Uterus (tissue), 4 donors: Measurements from ENCODE around the gene TGFB1. TPM values are rescaled to one million over a fixed set of nuclear protein-coding genes. Genes with fewer than 3 reads are reported as not detected.

Source experiments
- DNase-seq, 2 donors: peaks; one replicate each; pipeline ENCODE4 v3.0.0-alpha.2; 2019 to 2020
- H3K27ac ChIP-seq, 2 donors: fragments of 200-600 bp; sonication (generic); 1 replicate in 1 of 2; 2 replicates in 1 of 2; pipeline ENCODE4 v1.5.1; 2016 to 2018
- H3K27me3 ChIP-seq, 2 donors: fragments of 200-600 bp; sonication (generic); one replicate each; pipeline ENCODE4 v1.5.1; 2018 to 2019; ENCODE audit warnings: control low read depth in 1 of 2
- H3K36me3 ChIP-seq, 2 donors: fragments of 200-600 bp; sonication (generic); one replicate each; pipeline ENCODE4 v1.5.1; 2019; ENCODE audit warnings: control low read depth in 1 of 2
- H3K4me1 ChIP-seq, 2 donors: fragments of 200-600 bp; sonication (generic); one replicate each; pipeline ENCODE4 v1.5.1; 2018 to 2019; ENCODE audit warnings: control low read depth in 1 of 2
- H3K4me3 ChIP-seq, 2 donors: fragments of 200-600 bp; sonication (generic); 1 replicate in 1 of 2; 2 replicates in 1 of 2; pipeline ENCODE4 v1.5.1; 2018 to 2019; ENCODE audit warnings: mild to moderate bottlenecking in 1 of 2
- H3K9me3 ChIP-seq, 2 donors: fragments of 200-600 bp; sonication (generic); one replicate each; pipeline ENCODE4 v1.5.1; 2019; ENCODE audit warnings: control low read depth in 1 of 2
- CTCF ChIP-seq, 4 experiments: fragments of 200-600 bp in 2 of 4; fragments of 450-650 bp in 2 of 4; sonication (generic) in 2 of 4; IDR thresholded peaks; one replicate each; pipeline ENCODE4 v1.5.1; 2016 to 2019; ENCODE audit warnings: antibody characterized with exemption in 4 of 4, mild to moderate bottlenecking in 2 of 4, moderate library complexity in 1 of 4
- POLR2A ChIP-seq, 2 donors: fragments of 450-650 bp; IDR thresholded peaks; one replicate each; pipeline ENCODE4 v1.6.1; 2016; ENCODE audit warnings: antibody characterized with exemption in 2 of 2, mild to moderate bottlenecking in 1 of 2, moderate library complexity in 1 of 2
- intact Hi-C: fragments of 100-400 bp; cut with DNase I; formaldehyde crosslinking; loops from one replicate; pipeline ENCODE4 v1.15.1; 2023; ENCODE audit warnings: low total_unique reads
- total RNA-seq, 4 donors: library from RNA; depleted of rRNA in 3 of 4; stranded (reverse); fragments of >200 nt in 3 of 4; gene quantifications; one replicate each; pipeline versions ENCODE4 v1.1.0 to v1.2.4, GENCODE V29; 2014 to 2023
- donor health status: DM: yes; HTN: yes; CAD: no.

TGFB1 gene
- total RNA-seq, 4 donors from 2014 or later, result 6.7 to 61.7 (median 15.7) TPM

- peak; percentile 92 to 95 for DNase-seq
- Histone ChIP-seq H3K27me3 (no peaks in the 10 kb centered on the region), H3K27ac (peak overlapping the region; percentile 90 to 96), H3K4me1 (peaks cover 3 to 10% of the 10 kb centered on the region in 2 donors), H3K36me3 (no peaks in the 10 kb centered on the region), H3K4me3 (peak overlapping the region; percentile 63 to 78), H3K9me3 (no peaks in the 10 kb centered on the region)
- TF ChIP-seq POLR2A (IDR thresholded peaks at IDR 0.05), result no peak
- TF ChIP-seq CTCF (IDR thresholded peaks at IDR 0.05), result peak; percentile 95 to 97 (median 96)
- intact Hi-C loops, result loop anchor here (5.0 kb wide), 1 partner anchor 41 kb away; no protein-coding TSS in a partner anchor
Observed at GRCh38 chr19:41308450-41309179, 45.1 kb downstream of the TGFB1 start.

GRCh38 chr19:41307954-41308449 is 45.7 kb downstream of the TGFB1 start:
- no peak for DNase-seq
- no peaks in the 10 kb centered on the region for H3K36me3 ChIP-seq
- peak overlapping the region; percentile 90 to 96 for H3K27ac ChIP-seq
- TF ChIP-seq CTCF (IDR thresholded peaks at IDR 0.05) (no peak), POLR2A (IDR thresholded peaks at IDR 0.05) (no peak)
- no peaks in the 10 kb centered on the region for H3K9me3 ChIP-seq
- intact Hi-C loops, result loop anchor here (5.0 kb wide), 1 partner anchor 41 kb away; no protein-coding TSS in a partner anchor
- no peak overlapping the region for H3K4me3 ChIP-seq
- peaks cover 3 to 10% of the 10 kb centered on the region in 2 donors for H3K4me1 ChIP-seq
- H3K27me3 ChIP-seq, result no peaks in the 10 kb centered on the region

- intact Hi-C loops, result loop anchor here (5.0 kb wide), 1 partner anchor 40 kb away; no protein-coding TSS in a partner anchor
- TF ChIP-seq CTCF (IDR thresholded peaks at IDR 0.05) (no peak), POLR2A (IDR thresholded peaks at IDR 0.05) (no peak)
- H3K36me3 ChIP-seq, result no peaks in the 10 kb centered on the region
- no peak for DNase-seq
- no peaks in the 10 kb centered on the region for H3K27me3 ChIP-seq
- no peak overlapping the region for H3K4me3 ChIP-seq
- peak overlapping the region in 1 of 2 donors; percentile 90 for H3K27ac ChIP-seq
- H3K9me3 ChIP-seq, result no peaks in the 10 kb centered on the region
- H3K4me1 ChIP-seq, result peaks cover 3 to 10% of the 10 kb centered on the region in 2 donors
Observed at GRCh38 chr19:41307090-41307875, 46.4 kb downstream of the TGFB1 start.

- Histone ChIP-seq H3K4me1 (peaks cover 0 to 9% of the 10 kb centered on the region in 2 donors), H3K36me3 (no peaks in the 10 kb centered on the region), H3K4me3 (no peak overlapping the region), H3K27me3 (no peaks in the 10 kb centered on the region), H3K9me3 (no peaks in the 10 kb centered on the region), H3K27ac (peak overlapping the region in 1 of 2 donors; percentile 90)
- no peak for DNase-seq
- intact Hi-C loops, result loop anchor here (5.0 kb wide), 1 partner anchor 39 kb away; no protein-coding TSS in a partner anchor
- TF ChIP-seq CTCF (IDR thresholded peaks at IDR 0.05) (no peak), POLR2A (IDR thresholded peaks at IDR 0.05) (no peak)
Observed at GRCh38 chr19:41305927-41306793, 47.6 kb downstream of the TGFB1 start.
